ENCODE results near the gene LDLRAD3.

GRCh38 chr11:36033082-36033751, 89.4 kb downstream of the LDLRAD3 start:
- no peak for TF ChIP-seq CTCF (IDR thresholded peaks at IDR 0.05; ENCODE audit: low read depth, low read length)
- TF ChIP-seq EZH2phosphoT487 (IDR thresholded peaks at IDR 0.05; ENCODE audit: low read depth): no peak
